IMR-90 (cell line): Measurements from ENCODE around the gene PHF21A. TPM values are rescaled to one million over a fixed set of nuclear protein-coding genes. Genes with fewer than 3 reads are reported as not detected.

Source experiments
- ATAC-seq: fragments of 200-7000 bp; cut with Tn5 transposase; 2 replicates; pipeline ENCODE4 v1.9.1; 2020; ENCODE audit warnings: low read depth, mild to moderate bottlenecking, moderate library complexity
- BruUV-seq: library from RNA; stranded (reverse); fragments of 400-500 nt; replicated peaks from 2 replicates; lab custom pipeline; 2021; lab: Mats Ljungman, UMichigan
- CTCF ChIA-PET: fragments of 300-600 bp; formaldehyde crosslinking; extraction: SDS; loops from one replicate; lab custom pipeline; 2021; ENCODE audit warnings: antibody characterized with exemption; lab: Yijun Ruan, JAX
- POLR2A ChIA-PET: fragments of 300-600 bp; sonication (Branson Sonifier 250); formaldehyde crosslinking; loops from one replicate; lab custom pipeline; 2022; ENCODE audit warnings: antibody characterized with exemption; ENCODE audit not compliant: unreplicated experiment; lab: Charles Lee
- DNase-seq: peaks from one replicate; pipeline ENCODE4 v3.0.0; 2013
- H2AFZ ChIP-seq: replicated peaks from 2 replicates; pipeline ENCODE3; 2013; ENCODE audit warnings: low read length, mild to moderate bottlenecking; ENCODE audit not compliant: poor library complexity
- H2AK5ac ChIP-seq: 2 replicates; pipeline ENCODE4 v1.6.1; 2013; ENCODE audit warnings: low read depth, low read length, inconsistent platforms
- H2AK9ac ChIP-seq: replicated peaks from 2 replicates; pipeline ENCODE3; 2013; ENCODE audit warnings: mild to moderate bottlenecking, low read depth, low read length, moderate library complexity; ENCODE audit not compliant: poor library complexity
- H2BK120ac ChIP-seq: 2 replicates; pipeline ENCODE4 v1.6.1; 2013; ENCODE audit warnings: low read depth, low read length, inconsistent platforms
- H2BK15ac ChIP-seq: 3 replicates; pipeline ENCODE4 v1.6.1; 2013; ENCODE audit warnings: low read depth, low read length, inconsistent platforms
- H2BK20ac ChIP-seq: 2 replicates; pipeline ENCODE4 v1.6.1; 2013; ENCODE audit warnings: low read depth, mild to moderate bottlenecking, inconsistent platforms, low read length, moderate library complexity
- H2BK5ac ChIP-seq: 2 replicates; pipeline ENCODE4 v1.6.1; 2013; ENCODE audit warnings: mild to moderate bottlenecking, low read depth, low read length, inconsistent platforms; ENCODE audit not compliant: poor library complexity, severe bottlenecking
- H3K14ac ChIP-seq: replicated peaks from 2 replicates; pipeline ENCODE4 v1.6.1; 2013; ENCODE audit warnings: low read depth, low read length, inconsistent platforms
- H3K18ac ChIP-seq: 2 replicates; pipeline ENCODE4 v1.6.1; 2013; ENCODE audit warnings: low read depth, low read length, control low read depth
- H3K23ac ChIP-seq: 2 replicates; pipeline ENCODE4 v1.6.1; 2013; ENCODE audit warnings: low read depth, low read length, inconsistent platforms
- H3K27ac ChIP-seq: 2 replicates; pipeline ENCODE4 v1.5.1; 2013; ENCODE audit warnings: mild to moderate bottlenecking, control low read depth, low read length; ENCODE audit not compliant: insufficient read depth
- H3K27me3 ChIP-seq: 2 replicates; pipeline ENCODE4 v1.6.1; 2013; ENCODE audit warnings: low read length; ENCODE audit not compliant: control insufficient read depth, insufficient read depth
- H3K36me3 ChIP-seq: 2 replicates; pipeline ENCODE4 v1.6.1; 2013; ENCODE audit warnings: low read length, mixed read lengths; ENCODE audit not compliant: control insufficient read depth, insufficient read depth
- H3K4ac ChIP-seq: 2 replicates; pipeline ENCODE4 v1.6.1; 2013; ENCODE audit warnings: low read depth, low read length, inconsistent platforms
- H3K4me1 ChIP-seq: 2 replicates; pipeline ENCODE4 v1.6.1; 2013; ENCODE audit warnings: low read length, mixed read lengths; ENCODE audit not compliant: control insufficient read depth, insufficient read depth
- H3K4me2 ChIP-seq: 2 replicates; pipeline ENCODE4 v1.6.1; 2013; ENCODE audit warnings: low read depth, mild to moderate bottlenecking, control low read depth, low read length, moderate library complexity
- H3K4me3 ChIP-seq: 2 replicates; pipeline ENCODE4 v1.5.1; 2013; ENCODE audit warnings: low read depth, mild to moderate bottlenecking, control low read depth, low read length, moderate library complexity; ENCODE audit not compliant: insufficient read depth
- H3K56ac ChIP-seq: 2 replicates; pipeline ENCODE4 v1.6.1; 2013; ENCODE audit warnings: low read length, inconsistent platforms; ENCODE audit not compliant: insufficient read depth; ENCODE audit errors: extremely low read depth
- H3K79me1 ChIP-seq, 2 experiments: 2 replicates each; pipeline ENCODE4 v1.6.1; 2013; ENCODE audit warnings: low read length in 2 of 2, inconsistent platforms in 1 of 2, low read depth in 1 of 2
- H3K9ac ChIP-seq: 2 replicates; pipeline ENCODE4 v1.6.1; 2013; ENCODE audit warnings: low read depth, low read length, control low read depth
- H3K9me1 ChIP-seq: 2 replicates; pipeline ENCODE4 v1.6.1; 2013; ENCODE audit warnings: low read length, inconsistent platforms; ENCODE audit not compliant: insufficient read depth
- H3K9me3 ChIP-seq: 2 replicates; pipeline ENCODE4 v1.6.1; 2013; ENCODE audit warnings: low read length; ENCODE audit not compliant: control insufficient read depth, insufficient read depth
- H4K20me1 ChIP-seq: 2 replicates; pipeline ENCODE4 v1.6.1; 2013; ENCODE audit warnings: low read length, inconsistent platforms; ENCODE audit not compliant: insufficient read depth
- H4K5ac ChIP-seq: 2 replicates; pipeline ENCODE4 v1.6.1; 2013; ENCODE audit warnings: mild to moderate bottlenecking, low read depth, low read length, control low read depth
- H4K8ac ChIP-seq, 2 experiments: 2 replicates each; pipeline ENCODE4 v1.6.1; 2013; ENCODE audit warnings: low read depth in 2 of 2, low read length in 2 of 2, control low read depth in 1 of 2, inconsistent platforms in 1 of 2
- H4K91ac ChIP-seq: 2 replicates; pipeline ENCODE4 v1.6.1; 2013; ENCODE audit warnings: low read depth, low read length, inconsistent platforms; ENCODE audit not compliant: insufficient read depth
- BHLHE40 ChIP-seq: fragments of 150-350 bp; IDR thresholded peaks from 2 replicates; pipeline ENCODE4 v1.6.1; 2016; ENCODE audit warnings: mild to moderate bottlenecking, low read depth, low read length
- CEBPB ChIP-seq: IDR thresholded peaks from 2 replicates; pipeline ENCODE4 v1.6.1; 2012; ENCODE audit warnings: low read depth, low read length, improper control_type of control experiment
- CHD1 ChIP-seq: IDR thresholded peaks from 2 replicates; pipeline ENCODE4 v1.6.1; 2012; ENCODE audit warnings: low read depth, low read length, improper control_type of control experiment
- CTCF ChIP-seq: conservative IDR thresholded peaks from 2 replicates; pipeline ENCODE4 v1.5.1; 2012; ENCODE audit warnings: mild to moderate bottlenecking, low read depth, low read length, improper control_type of control experiment
- ELK1 ChIP-seq: fragments of 150-350 bp; IDR thresholded peaks from 2 replicates; pipeline ENCODE4 v1.6.1; 2016; ENCODE audit warnings: low read depth, mild to moderate bottlenecking, low read length, moderate library complexity, borderline replicate concordance
- FOS ChIP-seq: fragments of 150-350 bp; IDR thresholded peaks from 2 replicates; pipeline ENCODE4 v1.6.1; 2016; ENCODE audit warnings: low read depth, low read length
- MAFK ChIP-seq: IDR thresholded peaks from 2 replicates; pipeline ENCODE4 v1.6.1; 2012; ENCODE audit warnings: low read depth, low read length, improper control_type of control experiment
- MAZ ChIP-seq: IDR thresholded peaks from 2 replicates; pipeline ENCODE4 v1.6.1; 2012; ENCODE audit warnings: low read depth, mild to moderate bottlenecking, low read length, improper control_type of control experiment, moderate library complexity, borderline replicate concordance
- MXI1 ChIP-seq: IDR thresholded peaks from 2 replicates; pipeline ENCODE4 v1.6.1; 2012; ENCODE audit warnings: low read depth, mild to moderate bottlenecking, low read length, moderate library complexity, borderline replicate concordance
- NFE2L2 ChIP-seq: fragments of 150-350 bp; IDR thresholded peaks from 2 replicates; pipeline ENCODE4 v1.6.1; 2016; ENCODE audit warnings: low read depth, mild to moderate bottlenecking, low read length
- POLR2A ChIP-seq: IDR thresholded peaks from 2 replicates; pipeline ENCODE4 v1.6.1; 2012; ENCODE audit warnings: mild to moderate bottlenecking, low read depth, low read length
- RAD21 ChIP-seq: IDR thresholded peaks from 2 replicates; pipeline ENCODE4 v1.6.1; 2012; ENCODE audit warnings: low read length, improper control_type of control experiment
- RCOR1 ChIP-seq: IDR thresholded peaks from 2 replicates; pipeline ENCODE4 v1.6.1; 2012; ENCODE audit warnings: mild to moderate bottlenecking, low read length, improper control_type of control experiment; ENCODE audit not compliant: insufficient replicate concordance
- RFX5 ChIP-seq: IDR thresholded peaks from 2 replicates; pipeline ENCODE4 v1.8.0; 2012; ENCODE audit warnings: low read depth, mild to moderate bottlenecking, low read length, moderate library complexity
- SMC3 ChIP-seq: fragments of 150-350 bp; IDR thresholded peaks from 2 replicates; pipeline ENCODE4 v1.6.1; 2016; ENCODE audit warnings: low read depth, mild to moderate bottlenecking, antibody characterized with exemption, low read length, moderate library complexity
- USF2 ChIP-seq: fragments of 150-350 bp; IDR thresholded peaks from 2 replicates; pipeline ENCODE4 v1.6.1; 2017; ENCODE audit warnings: mild to moderate bottlenecking, antibody characterized with exemption, low read length, low read depth
- WGBS, 2 experiments: methylation state at CpG; one replicate each; pipeline versions ENCODE4 v1.1.5 to v1.1.7; 2013; ENCODE audit warnings: missing lambda C conversion rate in 2 of 2; ENCODE audit not compliant: insufficient read length in 1 of 2; ENCODE audit errors: extremely low coverage in 2 of 2; 5-methylcytosine and 5-hydroxymethylcytosine counted together
- dilution Hi-C: fragments of 300-500 bp; cut with HindIII; formaldehyde crosslinking; loops from one replicate; pipeline ENCODE4 v1.14.3; 2018; ENCODE audit warnings: low sequenced_read_pairs; ENCODE audit not compliant: unreplicated experiment
- in situ Hi-C: fragments of 300-500 bp; cut with MboI; formaldehyde crosslinking; loops from 3 replicates; pipeline ENCODE4 v1.14.3; 2019; ENCODE audit warnings: low sequenced_read_pairs, inconsistent platforms, mixed read lengths
- intact Hi-C: fragments of 100-400 bp; cut with micrococcal nuclease; formaldehyde crosslinking; loops from 2 replicates; pipeline ENCODE4 v1.10.0; 2022
- polyA plus RNA-seq, 3 experiments: library from polyadenylated mRNA; depleted of rRNA; stranded (reverse); fragments of >200 nt; gene quantifications; 2 replicates each; pipeline ENCODE4 v1.2.3, GENCODE V29; 2012; ENCODE audit warnings: low replicate concordance in 1 of 3
- total RNA-seq: library from RNA; depleted of rRNA; stranded (reverse); fragments of >200 nt; gene quantifications from 2 replicates; pipeline ENCODE4 v1.2.3, GENCODE V29; 2012

PHF21A gene
- total and polyA plus RNA-seq, 2 of the 4 experiments (the other 2 are of a cell fraction): 9.0 to 20.6 TPM

GRCh38 chr11:45895553-45896259 is 225.5 kb downstream of the PHF21A start:
- no peak overlapping the region for H3K9ac ChIP-seq
- H3K4me2 ChIP-seq: no peak overlapping the region
- H3K18ac ChIP-seq: no peak overlapping the region
- H2BK120ac ChIP-seq: no peak overlapping the region
- H2AK9ac ChIP-seq: no peak overlapping the region
- BruUV-seq: no TSS peak
- in situ Hi-C loops (no loop called here), dilution Hi-C loops (no loop called here), intact Hi-C loops (no loop called here)
- DNase-seq (no peak), ATAC-seq (no peak)
- H2BK15ac ChIP-seq: no peak overlapping the region
- peaks cover 44% of the 10 kb centered on the region for H3K27me3 ChIP-seq
- H2AK5ac ChIP-seq: no peak overlapping the region
- H4K5ac ChIP-seq: no peak overlapping the region
- ChIA-PET CTCF (no interaction called here), POLR2A (no interaction called here)
- no peaks in the 10 kb centered on the region; the same call in 1 of the 2 replicates for H3K9me1 ChIP-seq
- H3K4ac ChIP-seq: no peak overlapping the region
- no peak overlapping the region for H3K23ac ChIP-seq
- peaks cover 10% of the 10 kb centered on the region; the same call in 1 of the 2 replicates for H4K20me1 ChIP-seq
- no peak overlapping the region for H3K4me3 ChIP-seq
- no peak overlapping the region for H2BK20ac ChIP-seq
- H3K56ac ChIP-seq: no peak overlapping the region
- no peak overlapping the region for H2AFZ ChIP-seq
- peaks cover 0 to 4% of the 10 kb centered on the region in 2 experiments; a peak in 1 of 4 replicates for H3K79me1 ChIP-seq
- no peaks in the 10 kb centered on the region for H3K9me3 ChIP-seq
- peaks cover 2% of the 10 kb centered on the region; the same call in 1 of the 2 replicates for H3K4me1 ChIP-seq
- H4K8ac ChIP-seq: no peak overlapping the region
- no peak overlapping the region for H4K91ac ChIP-seq
- no peak overlapping the region for H2BK5ac ChIP-seq
- TF ChIP-seq CHD1 (no peak), RAD21 (no peak), RCOR1 (no peak), RFX5 (no peak), CEBPB (no peak), SMC3 (no peak), MAZ (no peak), BHLHE40 (no peak), NFE2L2 (no peak), POLR2A (no peak), ELK1 (no peak), CTCF (no peak), MXI1 (no peak), MAFK (no peak), USF2 (no peak), FOS (no peak)
- H3K27ac ChIP-seq: no peak overlapping the region
- H3K14ac ChIP-seq: no peak overlapping the region
- 89% methylated on average over 3 of the region's 8 CpGs; no CpG with 5 or more reads in 1 of the 2 experiments for WGBS, 2 experiments
- no peaks in the 10 kb centered on the region for H3K36me3 ChIP-seq
